ENCODE results near the gene MYO1D.
"Not testable (repeated sequence)": the region's sequence is repeated elsewhere in the genome, so short reads cannot be mapped to it uniquely, and the experiment has no call there.

The MYO1D gene

DNA sequence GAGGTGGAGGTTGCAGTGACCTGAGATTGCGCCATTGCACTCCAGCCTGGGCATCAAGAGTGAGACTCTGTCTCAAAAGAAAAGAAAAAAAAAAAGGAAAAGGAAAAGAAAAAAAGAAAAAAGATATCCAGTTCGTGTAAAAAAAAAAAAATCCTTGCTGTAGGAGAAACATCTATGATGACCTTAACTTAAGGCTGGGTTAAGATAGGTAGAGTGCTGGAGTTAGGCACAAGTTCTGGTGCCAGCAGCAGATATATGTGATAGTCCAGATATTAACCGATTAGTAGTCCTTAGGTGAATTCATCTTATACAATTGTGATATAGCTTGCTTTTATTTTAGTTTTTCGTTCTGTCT is 415.4 kb downstream of the MYO1D start:
- no peak for DNase-seq (ENCODE audit: low read depth in 2 of 2)

DNA sequence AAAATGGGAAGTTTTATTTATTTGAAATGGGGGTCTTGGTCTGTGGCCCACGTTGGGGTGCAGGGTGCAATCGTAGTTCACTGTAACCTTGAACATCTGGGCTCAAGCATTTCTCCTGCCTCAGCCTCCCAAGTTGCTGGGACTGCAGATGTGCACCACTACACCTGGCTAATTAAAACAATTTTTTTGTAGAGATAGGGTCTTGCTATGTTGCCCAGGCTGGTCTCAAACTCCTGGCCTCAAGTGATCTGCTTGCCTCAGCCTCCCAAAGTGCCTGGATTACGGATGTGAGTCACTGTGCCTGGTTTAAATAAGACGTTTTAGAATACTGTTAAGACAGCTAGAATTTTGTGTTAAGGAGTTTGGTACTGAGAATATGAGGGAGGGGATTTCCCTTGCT is 416.9 kb downstream of the MYO1D start:
- no peak for DNase-seq (ENCODE audit: low read depth in 2 of 2)

DNA sequence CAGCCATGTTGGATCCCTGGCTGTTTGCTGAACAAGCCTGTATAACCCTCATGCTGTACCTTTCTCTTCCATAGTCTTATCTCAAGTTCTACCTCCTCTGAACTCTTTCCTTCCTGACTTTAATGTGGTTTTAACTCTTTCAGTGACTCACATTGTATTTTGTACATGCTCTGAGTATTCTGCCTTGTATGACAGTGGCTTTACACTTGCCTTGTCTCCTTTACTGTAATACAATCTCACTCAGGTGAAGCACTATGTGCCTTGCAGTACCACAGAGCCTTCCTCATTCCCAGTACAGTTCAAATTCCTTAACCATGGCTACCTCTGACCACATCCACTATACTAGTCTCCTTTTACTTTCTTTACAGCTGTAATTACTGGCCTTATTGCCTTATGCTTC is 418.6 kb downstream of the MYO1D start:
- no peak for DNase-seq (ENCODE audit: low read depth in 2 of 2)

DNA sequence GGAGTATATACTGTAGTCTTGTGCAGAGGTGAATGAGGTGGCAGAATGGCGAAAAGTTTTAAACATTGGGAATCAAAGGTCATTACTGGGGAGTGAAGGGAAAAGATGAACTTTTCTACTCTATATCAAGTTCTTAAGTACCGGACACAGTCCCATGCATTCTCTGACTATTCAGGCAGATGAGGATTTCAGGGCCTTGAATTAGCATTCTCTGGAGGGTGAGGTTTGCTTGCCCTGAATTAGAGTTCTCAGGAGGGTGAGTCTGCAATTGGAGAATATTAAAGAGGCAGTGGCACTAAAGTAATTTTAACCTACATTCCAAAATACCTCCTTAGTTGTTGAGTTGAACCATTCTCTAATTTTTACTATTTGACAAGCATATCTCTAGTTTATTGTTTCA is 423.6 kb downstream of the MYO1D start:
- no peak for DNase-seq (ENCODE audit: low read depth in 2 of 2)

DNA sequence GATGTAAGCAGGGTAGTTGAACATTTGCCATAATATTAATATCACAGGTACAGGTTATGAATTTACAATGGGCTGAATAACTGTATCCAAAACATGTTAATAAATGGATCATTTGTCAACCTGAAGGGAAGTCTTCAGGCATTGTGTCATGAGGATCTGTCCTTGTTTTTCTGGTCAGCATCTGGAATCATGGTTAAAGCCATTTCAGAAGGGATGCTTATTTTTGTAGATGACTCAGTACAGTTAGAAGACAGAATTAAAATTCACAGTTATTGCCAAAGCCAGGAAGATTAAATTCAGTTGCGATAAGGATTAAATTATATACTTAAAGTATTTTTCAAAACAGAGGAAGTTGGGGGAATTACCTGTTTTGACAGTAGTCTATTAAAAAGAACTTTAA is 424.6 kb downstream of the MYO1D start:
- DNase-seq (ENCODE audit: low read depth in 2 of 2), result no peak

DNA sequence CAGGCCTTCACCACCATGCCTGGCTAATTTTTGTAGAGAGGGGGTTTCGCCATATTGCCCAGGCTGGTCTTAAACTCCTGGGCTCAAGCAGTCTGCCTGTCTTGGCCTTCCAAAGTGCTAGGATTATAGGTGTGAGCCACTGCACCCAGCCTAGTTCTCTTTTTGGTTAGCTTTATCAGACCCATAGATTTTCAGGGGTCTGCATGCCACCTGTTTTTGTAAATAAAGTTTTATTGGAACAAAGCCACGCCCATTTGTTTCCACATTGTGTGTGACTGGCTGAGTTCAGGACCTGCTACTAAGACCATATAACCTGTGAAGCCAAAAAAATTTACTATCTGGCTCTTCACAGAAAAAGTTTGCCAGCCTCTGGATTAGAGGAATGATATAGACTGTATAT is 425.0 kb downstream of the MYO1D start:
- no peak for DNase-seq (ENCODE audit: low read depth in 2 of 2)

DNA sequence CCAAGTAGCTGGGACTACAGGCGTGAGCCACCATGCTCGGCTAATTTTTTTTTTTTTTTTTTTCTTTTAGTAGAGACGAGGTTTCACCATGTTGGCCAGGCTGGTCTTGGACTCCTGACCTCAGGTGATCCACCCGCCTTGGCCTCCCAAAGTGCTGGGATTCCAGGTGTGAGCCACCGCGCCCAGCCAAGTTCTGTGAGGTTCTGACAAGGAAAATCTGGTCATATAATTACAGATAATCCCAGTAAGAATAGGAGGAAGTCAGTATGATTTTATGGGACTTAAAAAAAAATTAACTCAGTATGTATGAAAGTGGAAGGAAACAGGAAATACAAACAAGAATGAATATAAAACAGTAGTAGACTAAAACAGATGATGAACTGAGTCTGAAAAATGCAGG is 426.5 kb downstream of the MYO1D start:
- DNase-seq (ENCODE audit: low read depth in 2 of 2), result not testable (repeated sequence)

DNA sequence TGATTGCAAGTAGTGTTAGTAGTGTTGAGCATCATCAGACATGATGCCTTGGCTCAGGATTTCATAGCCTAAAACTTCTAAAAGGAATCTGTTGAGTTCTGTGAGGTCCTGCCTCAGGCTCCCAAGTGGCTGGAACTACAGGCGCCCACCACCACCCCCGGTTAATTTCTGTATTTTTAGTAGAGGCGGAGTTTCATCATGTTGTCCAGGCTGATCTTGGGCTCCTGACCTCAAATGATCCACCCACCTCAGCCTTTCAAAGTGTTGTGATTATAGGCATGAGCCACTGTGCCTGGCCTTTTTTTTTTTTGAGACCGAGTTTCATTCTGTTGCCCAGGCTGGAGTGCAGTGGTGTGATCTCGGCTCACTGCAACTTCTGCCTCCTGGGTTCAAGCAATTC is 427.0 kb downstream of the MYO1D start:
- DNase-seq (ENCODE audit: low read depth in 2 of 2), result no peak

DNA sequence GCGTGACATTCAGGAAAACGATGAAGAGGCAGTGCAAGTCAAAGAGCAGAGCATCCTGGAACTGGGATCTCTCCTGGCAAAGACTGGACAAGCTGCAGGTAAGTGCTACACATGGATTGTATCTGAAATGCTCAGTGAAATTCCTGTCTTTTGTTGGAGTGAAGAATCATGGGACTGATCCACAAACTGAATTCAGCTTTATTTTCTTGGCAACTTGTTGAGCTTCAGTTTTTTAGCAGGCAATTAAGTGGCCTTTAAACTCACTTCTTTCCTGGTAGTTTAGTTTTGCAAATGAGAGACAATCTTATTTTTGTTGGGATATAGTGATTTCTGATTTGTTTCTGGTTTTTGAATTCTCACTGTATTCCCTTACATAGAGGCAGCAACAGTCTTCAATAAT is 430.0 kb downstream of the MYO1D start:
- DNase-seq (ENCODE audit: low read depth in 2 of 2), result no peak

DNA sequence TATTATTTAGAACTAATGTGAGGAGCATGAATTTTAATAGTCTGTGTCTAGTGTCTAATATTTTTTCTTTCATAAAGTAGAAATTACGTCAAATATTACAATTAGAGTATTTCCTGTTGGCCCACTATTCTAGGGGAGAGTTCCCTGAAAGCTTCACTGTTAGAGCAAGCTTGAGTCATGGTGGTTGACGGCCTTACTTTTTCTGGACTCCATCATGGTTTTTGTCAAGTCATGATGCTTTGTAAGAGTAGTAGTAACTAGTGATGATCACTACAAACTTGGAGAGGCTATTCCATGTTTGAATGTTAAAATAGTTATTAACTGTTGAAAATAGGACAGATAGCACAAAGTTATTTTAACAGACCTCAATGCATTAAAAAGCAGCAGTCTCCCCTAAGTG is 431.0 kb downstream of the MYO1D start:
- DNase-seq (ENCODE audit: low read depth in 2 of 2), result no peak

DNA sequence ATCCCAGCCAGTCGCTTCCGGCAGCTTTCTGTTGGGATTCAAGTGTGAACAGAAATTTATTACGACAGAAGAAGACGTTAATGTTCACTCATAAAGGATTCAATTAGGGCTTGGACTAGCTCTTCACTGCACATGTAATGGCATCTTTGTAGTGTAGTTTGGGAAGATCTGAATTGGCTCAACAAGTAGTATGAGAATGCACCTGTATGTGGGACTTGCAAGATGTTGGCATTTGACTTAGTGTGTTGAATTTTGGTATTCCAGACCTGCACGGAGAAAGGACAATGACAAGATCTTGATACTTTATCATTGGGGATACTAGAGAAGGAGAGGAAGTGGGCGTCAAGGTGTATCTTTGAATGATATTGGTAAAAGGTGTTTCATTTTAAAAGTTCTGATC is 431.4 kb downstream of the MYO1D start:
- no peak for DNase-seq (ENCODE audit: low read depth in 2 of 2)

DNA sequence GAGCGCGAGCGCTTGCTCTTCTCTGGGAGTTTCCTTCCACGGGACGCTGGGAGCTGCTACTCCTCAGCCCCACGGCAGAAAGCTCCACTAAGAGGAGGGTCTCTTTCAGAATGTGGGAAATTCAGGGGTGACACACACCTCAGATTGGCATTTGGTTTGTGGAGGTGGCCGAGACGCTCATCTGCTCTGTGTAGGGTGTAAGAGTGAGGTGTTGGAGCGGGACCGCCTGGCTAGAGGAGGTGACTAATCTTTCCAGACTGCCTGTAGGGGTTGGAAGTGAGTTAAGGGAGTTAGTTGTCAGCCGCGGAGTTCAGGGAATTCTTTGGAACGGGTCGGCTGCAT is 431.9 kb downstream of the MYO1D start:
- peak in 1 of 2 donors; percentile 4 for DNase-seq (ENCODE audit: low read depth in 2 of 2)

DNA sequence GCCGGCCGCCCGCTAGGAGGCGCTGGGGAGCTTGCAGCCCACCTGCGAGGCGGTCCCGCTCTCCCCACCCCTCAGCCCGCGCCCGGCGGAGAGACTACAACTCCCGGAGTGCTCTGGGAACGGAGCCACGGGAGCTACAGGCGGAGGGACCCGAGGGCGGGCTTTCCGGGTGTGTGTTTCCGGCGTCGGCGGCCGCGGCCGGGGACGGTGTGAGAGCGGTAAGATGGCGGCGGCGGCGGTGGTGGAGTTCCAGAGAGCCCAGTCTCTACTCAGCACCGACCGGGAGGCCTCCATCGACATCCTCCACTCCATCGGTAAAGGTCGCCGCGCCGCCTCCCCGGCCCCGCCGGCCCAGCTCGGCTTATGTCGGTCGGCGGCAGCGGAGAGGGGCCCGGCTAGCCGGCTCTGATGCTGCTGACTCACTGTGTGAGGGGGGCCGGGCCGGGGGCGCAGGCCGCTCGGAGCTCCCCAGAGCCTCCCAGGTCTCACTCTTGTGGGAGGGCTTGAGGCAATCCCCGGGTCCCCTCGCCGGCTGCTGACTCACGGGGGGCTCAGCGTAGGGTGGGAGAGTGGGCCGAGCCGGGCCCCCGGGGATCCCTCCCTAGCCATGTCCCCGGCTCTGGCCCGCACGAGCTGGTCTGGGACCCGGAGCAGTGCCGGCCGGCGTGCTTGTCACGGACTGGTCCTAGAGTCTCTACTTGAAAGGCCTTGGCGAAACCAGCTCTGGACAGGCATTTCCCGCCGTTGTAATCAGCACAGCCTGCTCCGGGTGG is 432.4 kb downstream of the MYO1D start, which contains the start of gene PSMD11:
PSMD11 (plus strand) TSS at position 210 of the 773 bp plus-strand sequence; CDS start at position 224, 14 bp downstream.
- peak; percentile 98 for DNase-seq (ENCODE audit: low read depth in 2 of 2)

DNA sequence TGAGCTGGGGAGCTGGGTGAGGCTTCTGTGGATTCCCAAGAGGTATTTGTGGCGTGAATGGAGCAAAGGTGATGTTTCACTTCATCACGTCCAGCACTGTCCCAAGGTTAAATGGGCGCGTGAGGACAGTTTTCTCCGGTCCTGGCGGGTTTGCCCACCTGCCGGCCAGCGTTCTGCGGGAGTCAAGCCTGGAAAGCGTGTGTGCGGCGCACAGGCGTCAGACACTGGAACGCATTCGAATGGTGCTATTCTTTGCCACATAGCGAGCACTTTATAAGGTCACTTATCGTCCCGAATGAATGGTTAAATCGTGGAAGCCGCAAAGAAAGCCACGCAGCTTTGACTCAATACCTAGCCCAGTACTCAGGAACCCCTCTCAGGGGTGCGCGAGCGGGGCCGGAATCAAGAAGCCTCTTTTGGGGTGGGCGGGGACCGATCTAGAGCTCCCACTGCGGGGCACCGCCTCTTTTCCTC is 433.1 kb downstream of the MYO1D start:
- no peak for DNase-seq (ENCODE audit: low read depth in 2 of 2)

Data from stimulated activated CD8-positive, alpha-beta memory T cell treated with anti-CD3 and anti-CD28 coated beads, Interleukin-2, amount 100 ng/mL, for 1 hour (primary cell).